Measurements from ENCODE around the gene IRF2.

GRCh38 chr4:184409502-184409901, 64.8 kb downstream of the IRF2 start:
- TF ChIP-seq MYC (IDR thresholded peaks at IDR 0.05; ENCODE audit: low read depth, low read length): no peak
- TF ChIP-seq CTCF (IDR thresholded peaks at IDR 0.05; ENCODE audit: low read depth, low read length): no peak
- no peak for TF ChIP-seq POLR2A (IDR thresholded peaks at IDR 0.05; ENCODE audit: extremely low read depth, insufficient read length)
